HepG2 (cell line): ENCODE measurements around the gene OSER1. TPM values are rescaled to one million over a fixed set of nuclear protein-coding genes. Genes with fewer than 3 reads are reported as not detected.

Experiments
- AHDC1 ChIP-seq: sonication (generic); formaldehyde crosslinking; IDR thresholded peaks from 2 replicates; pipeline ENCODE4 v1.5.1; 2020; ENCODE audit warnings: mild to moderate bottlenecking, missing genetic modification reagents, borderline replicate concordance
- DBP ChIP-seq: sonication (generic); formaldehyde crosslinking; IDR thresholded peaks from 2 replicates; pipeline ENCODE4 v1.4.0; 2020; ENCODE audit warnings: missing genetic modification reagents; ENCODE audit errors: not compliant biosample characterization
- MYC ChIP-seq: sonication (generic); formaldehyde crosslinking; IDR thresholded peaks from 2 replicates; pipeline ENCODE4 v1.9.0; 2021; ENCODE audit warnings: missing genetic modification reagents, borderline replicate concordance
- PAF1 ChIP-seq: IDR thresholded peaks from 2 replicates; pipeline ENCODE4 v1.6.1; 2016; ENCODE audit warnings: missing genetic modification reagents, missing compliant biosample characterization
- PHF21A ChIP-seq: sonication (generic); formaldehyde crosslinking; IDR thresholded peaks from 2 replicates; pipeline ENCODE4 v1.5.0; 2020; ENCODE audit warnings: mild to moderate bottlenecking, missing genetic modification reagents
- RFXAP ChIP-seq: sonication (generic); formaldehyde crosslinking; IDR thresholded peaks from 2 replicates; pipeline ENCODE4 v1.4.0; 2020; ENCODE audit warnings: missing genetic modification reagents, borderline replicate concordance
- U2AF1 ChIP-seq: fragments of 200-400 bp; formaldehyde crosslinking; optimal IDR thresholded peaks from 2 replicates; pipeline ENCODE3; 2017; ENCODE audit warnings: mild to moderate bottlenecking, low read depth, low read length
- ZBTB40 ChIP-seq, 2 experiments: fragments of 450-650 bp in 1 of 2; sonication (generic) in 1 of 2; formaldehyde crosslinking in 1 of 2; IDR thresholded peaks; 2 replicates each; pipeline versions ENCODE4 v1.6.1 to v1.8.0; 2016 to 2022; ENCODE audit warnings: antibody characterized with exemption in 1 of 2, mild to moderate bottlenecking in 1 of 2, missing genetic modification reagents in 1 of 2
- ZNF343 ChIP-seq: sonication (generic); formaldehyde crosslinking; IDR thresholded peaks from 2 replicates; pipeline ENCODE4 v1.4.0; 2020; ENCODE audit warnings: mild to moderate bottlenecking, missing genetic modification reagents
- ZNF564 ChIP-seq: sonication (generic); formaldehyde crosslinking; IDR thresholded peaks from 2 replicates; pipeline ENCODE4 v1.8.1; 2023; ENCODE audit warnings: mild to moderate bottlenecking, missing genetic modification reagents
- polyA plus RNA-seq, 8 experiments: library from polyadenylated mRNA; depleted of rRNA in 3 of 8; stranded (reverse) in 7 of 8; unstranded in 1 of 8; fragments of >200 nt; fragmentation: Illumina TruSeq in 4 of 8; extraction: Trizol in 4 of 8; gene quantifications; 2 replicates each; pipeline versions ENCODE4 v1.2.1 to v1.2.3, GENCODE V29; 2011 to 2016; ENCODE audit warnings: low read depth in 4 of 8, missing spikeins in 1 of 8, mixed read lengths in 1 of 8; ENCODE audit not compliant: insufficient read depth in 1 of 8
- total RNA-seq, 5 experiments: library from RNA; depleted of rRNA; stranded (reverse); fragments of >200 nt; fragmentation: Illumina TruSeq; extraction: Trizol; gene quantifications; 2 replicates each; pipeline ENCODE4 v1.2.3, GENCODE V29; 2016; ENCODE audit warnings: low read depth in 1 of 5

OSER1 gene
- total and polyA plus RNA-seq, 2 of the 13 experiments (the other 11 are each of a cell fraction or from before 2014, with no cell fraction given) = 71.2 to 71.5 TPM

GRCh38 chr20:44247586-44248409 is 37.2 kb upstream of the OSER1 start (continued):
- TF ChIP-seq AHDC1 (no peak; the same call in 1 of the 2 replicates), PAF1 (CRISPR knock-in tag) (no peak), ZNF564 (CRISPR knock-in tag) (peak; percentile 94), DBP (CRISPR knock-in tag) (peak; percentile 96), RFXAP (CRISPR knock-in tag) (peak; percentile 97), MYC (CRISPR knock-in tag) (peak; percentile 82; the same call in 1 of the 2 replicates), ZBTB40 (IDR thresholded peaks at IDR 0.05) (no peak), ZBTB40 (CRISPR knock-in tag; IDR thresholded peaks at IDR 0.05) (peak; percentile 89), ZNF343 (peak; percentile 99), PHF21A (CRISPR knock-in tag) (no peak), U2AF1 (no peak)
